CD4-positive, alpha-beta T cell treated with Interferon alpha-2 for 1 hour (primary cell): ENCODE measurements around the gene ANKLE1.
A peak's percentile ranks its signal among the peaks of the same experiment; 100 is the strongest.

Source experiments
- DNase-seq, 2 donors: peaks; one replicate each; pipeline ENCODE4 v3.0.0-alpha.2; 2020 to 2022

The ANKLE1 gene

DNA sequence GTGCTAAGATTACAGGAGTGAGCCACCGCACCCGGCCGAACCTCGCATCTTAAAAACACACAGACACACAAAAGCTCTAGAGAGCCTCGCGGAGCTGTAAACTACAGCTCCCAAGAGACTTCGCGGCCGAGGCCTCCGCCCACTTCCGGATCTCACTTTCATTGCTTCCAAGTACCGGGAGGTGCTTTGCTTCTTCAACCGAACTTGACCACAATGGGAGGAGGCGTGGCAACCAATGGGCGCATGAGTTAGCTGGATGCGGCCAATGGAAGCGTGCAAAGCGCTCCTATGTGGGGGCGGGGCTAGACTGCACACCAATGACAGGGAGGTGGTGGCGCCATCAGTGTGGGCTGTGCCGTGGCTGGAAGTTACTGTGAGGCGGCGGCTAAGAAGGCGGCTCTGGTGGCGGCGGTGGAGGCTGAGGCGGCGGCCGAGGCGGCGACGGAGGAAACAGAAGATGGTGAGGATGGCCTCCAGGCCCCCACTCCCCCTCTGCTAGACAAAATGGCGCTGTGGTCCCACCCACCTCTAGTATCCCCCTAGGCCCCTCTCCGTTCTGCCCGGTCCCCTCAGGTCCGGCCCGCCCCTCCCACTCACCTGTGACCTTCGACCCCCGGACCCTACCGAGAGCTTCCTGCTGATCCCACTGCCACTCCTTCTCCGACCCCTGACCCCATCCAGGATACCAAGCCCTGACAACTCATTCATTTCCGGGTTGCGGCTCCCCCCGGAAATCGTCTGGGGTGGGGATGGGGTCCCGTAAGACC, 27.7 kb downstream of the ANKLE1 start, which contains the start of gene DDA1:
Gene DDA1 (plus strand): TSS at position 366 of the 767 bp plus-strand sequence. CDS start 92 bp downstream, at position 458.
- peak; percentile 100 for DNase-seq

GRCh38 chr19:17309965-17310461, 28.3 kb downstream of the ANKLE1 start:
- DNase-seq = no peak

DNA sequence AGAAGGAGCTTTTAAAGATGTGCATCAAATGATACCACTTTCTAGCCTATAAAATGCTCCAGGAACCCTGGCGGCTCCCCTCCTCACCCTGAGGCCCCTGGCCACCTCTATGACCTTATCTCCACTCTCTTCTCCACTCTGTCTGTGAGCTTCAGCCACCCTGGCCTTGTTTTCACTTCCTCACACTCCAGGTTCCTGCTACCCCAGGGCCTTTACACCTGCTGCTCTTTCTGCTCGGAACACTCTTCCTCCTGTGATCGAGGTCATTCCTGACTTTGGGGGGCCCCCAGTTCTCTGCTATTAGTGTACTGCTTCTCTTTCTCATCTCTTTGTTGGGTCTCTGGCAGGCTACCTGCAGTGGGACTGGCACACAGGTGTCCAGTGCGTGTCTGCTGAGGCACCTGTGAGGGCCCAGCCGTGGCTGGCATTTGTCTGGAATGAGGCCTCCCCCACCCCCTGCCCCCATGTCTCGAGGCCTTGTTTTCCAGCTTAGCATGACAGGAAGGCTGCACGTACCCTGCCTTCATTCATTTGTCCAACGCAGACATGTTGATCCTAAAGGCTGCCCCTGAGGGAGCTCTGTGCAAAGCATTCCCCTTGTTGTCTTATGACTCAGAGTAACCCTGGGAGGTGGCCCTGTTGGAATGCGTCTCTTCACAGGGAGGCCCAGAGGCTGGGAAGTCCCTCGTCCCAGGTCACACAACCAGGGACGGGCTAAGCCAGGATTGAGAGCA, 29.9 kb downstream of the ANKLE1 start:
- DNase-seq = no peak

- DNase-seq = no peak
Observed at GRCh38 chr19:17312189-17313113, 30.8 kb downstream of the ANKLE1 start.

DNA sequence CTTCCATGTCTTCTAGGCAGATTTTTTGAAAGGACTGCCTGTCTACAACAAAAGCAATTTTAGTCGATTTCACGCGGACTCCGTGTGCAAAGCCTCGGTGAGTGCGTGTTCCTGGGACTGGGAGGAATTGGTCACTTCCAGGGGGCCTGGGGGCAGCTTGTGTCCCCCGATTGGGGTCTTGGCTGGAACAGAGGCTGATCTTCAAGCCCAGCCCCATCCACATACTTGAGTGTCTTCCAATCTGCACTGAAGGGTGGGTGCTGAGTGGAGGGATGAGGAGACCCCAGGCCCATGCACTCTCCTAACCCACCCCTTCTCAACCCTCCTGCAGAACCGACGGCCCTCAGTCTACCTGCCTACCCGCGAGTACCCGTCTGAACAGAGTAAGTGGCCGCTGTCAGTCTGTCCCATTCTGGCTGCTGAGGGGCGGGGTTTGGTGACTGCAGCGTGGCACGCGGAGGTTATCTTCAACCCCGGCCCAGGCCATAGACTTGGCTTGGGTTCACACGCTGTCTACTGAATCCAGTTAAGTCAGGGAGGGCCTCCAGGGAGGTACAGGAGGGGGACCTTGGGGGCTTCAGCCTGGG, 32.4 kb downstream of the ANKLE1 start:
- no peak for DNase-seq

DNA sequence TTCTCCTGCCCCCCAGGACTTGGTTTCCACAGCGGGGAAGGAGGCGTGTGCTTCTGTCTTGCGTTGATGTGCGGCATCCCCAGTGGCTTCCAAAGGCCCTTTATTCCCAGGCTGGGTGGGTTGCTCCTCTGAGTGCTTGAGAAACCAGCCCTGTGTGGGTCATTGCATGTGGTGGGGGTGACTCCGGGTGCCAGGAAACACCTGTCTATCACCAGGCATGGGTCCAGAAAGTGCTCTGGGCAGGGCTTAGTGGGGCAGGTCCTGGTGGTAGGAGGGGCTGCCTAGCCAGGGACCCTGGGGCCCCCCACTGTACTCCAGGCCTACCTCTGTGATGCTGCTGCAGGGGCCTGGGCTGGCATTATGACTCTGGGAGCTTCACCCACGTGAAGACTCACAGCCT, 37.3 kb downstream of the ANKLE1 start:
- no peak for DNase-seq

GRCh38 chr19:17319473-17320238, 38.0 kb downstream of the ANKLE1 start:
- no peak for DNase-seq

DNA sequence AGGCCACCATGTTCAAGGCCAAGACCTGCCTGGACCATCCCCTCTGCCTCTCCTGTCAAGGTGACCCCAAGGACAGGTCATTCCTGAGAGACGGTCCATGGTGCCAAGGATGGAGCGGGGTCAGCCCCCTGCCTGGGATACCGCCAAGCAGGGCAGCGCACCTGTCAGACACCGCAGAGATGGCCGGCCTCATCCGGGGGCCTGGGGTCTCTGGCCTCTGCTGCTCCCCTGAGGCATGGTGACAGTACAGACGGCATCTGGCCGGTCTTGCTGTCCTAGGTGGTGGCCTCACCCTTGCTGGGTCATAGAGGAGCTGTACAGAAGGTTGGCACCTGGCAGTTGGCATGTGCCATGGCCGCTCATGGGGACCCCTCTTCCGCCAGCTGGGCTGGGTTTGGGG, 38.7 kb downstream of the ANKLE1 start:
- DNase-seq = no peak

DNA sequence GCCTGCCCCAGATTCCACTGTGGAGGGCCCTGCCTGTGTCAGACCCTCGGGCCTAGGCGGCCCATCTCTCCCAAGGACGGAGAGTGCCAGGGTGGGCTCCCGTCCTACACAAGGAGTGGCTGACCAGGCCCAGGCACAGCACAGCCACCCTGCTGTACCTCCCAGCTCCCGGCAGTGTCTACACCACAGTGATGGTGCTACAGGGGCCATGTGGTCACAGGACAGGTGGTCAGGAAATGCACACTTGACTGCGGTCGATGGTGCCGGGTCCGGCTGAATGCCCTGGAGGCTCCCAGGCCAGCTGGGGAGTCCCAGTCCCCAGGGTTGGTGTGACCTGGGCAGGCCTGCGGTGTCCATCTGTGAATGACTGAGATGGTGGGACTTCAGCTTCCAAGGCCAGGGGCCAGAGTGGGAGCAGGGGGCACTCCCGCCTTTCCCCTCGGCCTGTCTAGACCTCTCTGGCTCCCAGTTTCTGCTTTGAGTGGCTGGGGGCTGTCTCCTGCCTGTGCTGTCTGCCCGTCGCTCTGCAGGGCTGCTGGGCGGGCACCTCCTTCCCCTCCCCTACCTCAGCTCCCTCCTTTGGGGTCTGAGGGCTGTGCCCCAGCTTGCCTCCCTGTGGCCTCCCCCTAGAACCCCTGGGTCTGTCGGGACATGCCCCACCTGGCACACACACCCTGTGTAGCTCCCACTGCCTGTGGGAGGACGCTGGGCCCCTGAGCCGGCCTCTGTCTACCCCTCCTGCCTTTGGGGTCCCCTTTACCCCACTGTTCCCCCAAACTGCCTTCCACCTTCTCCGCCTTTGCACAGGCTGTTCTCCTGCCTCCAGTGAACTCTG, 40.2 kb downstream of the ANKLE1 start:
- no peak for DNase-seq

DNA sequence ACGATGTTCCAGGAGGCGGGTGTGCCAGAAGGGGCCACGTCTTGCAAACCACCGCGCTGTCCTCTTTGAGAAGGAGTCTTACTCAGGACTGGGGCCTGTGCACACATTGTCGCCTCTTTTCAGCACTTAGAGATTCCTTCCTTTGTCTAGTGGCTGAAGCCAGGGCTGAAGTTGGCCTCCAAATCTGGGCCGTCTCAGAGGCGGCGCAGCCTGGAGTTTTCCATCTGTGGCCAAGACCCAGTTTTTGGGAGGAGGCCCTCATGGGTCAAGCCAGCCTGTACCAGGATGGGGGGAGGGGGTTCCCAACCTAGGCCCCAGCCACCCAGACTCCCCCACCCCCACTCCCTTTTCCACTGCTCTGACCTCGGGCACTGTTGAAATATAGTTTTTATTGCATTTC, 41.2 kb downstream of the ANKLE1 start:
- no peak for DNase-seq

DNA sequence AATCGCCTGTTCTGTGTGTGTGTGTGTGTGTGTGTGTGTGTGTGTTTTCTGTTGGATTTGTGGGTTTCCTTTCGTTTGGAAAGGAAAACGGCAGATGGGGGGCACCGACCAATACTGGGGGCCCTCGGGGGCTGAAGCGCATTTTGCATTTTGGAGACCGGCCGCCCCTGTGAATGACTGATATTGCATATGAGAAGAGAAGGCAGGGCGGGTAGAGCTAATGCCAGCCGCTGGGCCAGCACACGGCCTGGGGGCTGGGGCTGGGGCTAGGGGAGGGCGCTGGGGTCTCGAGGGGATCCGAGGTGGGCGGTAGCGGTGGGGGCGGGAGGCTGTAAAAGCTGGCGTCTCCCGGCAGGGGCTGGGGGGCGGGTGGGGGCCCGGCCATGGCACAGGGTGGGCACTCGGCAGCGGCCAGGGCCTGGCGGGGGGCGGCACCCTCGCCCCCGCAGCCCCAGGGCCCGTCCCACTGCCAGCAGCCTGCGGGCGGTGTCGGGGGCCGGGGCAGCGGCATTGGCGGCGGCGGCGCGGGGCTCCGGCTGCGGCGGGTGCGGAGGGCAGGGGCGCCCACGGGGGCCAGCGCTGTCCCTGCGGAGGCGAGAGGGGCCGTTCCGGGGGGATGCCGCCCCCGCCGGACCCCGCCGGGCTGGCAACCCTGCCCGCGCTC, 41.7 kb downstream of the ANKLE1 start:
- DNase-seq = no peak

DNA sequence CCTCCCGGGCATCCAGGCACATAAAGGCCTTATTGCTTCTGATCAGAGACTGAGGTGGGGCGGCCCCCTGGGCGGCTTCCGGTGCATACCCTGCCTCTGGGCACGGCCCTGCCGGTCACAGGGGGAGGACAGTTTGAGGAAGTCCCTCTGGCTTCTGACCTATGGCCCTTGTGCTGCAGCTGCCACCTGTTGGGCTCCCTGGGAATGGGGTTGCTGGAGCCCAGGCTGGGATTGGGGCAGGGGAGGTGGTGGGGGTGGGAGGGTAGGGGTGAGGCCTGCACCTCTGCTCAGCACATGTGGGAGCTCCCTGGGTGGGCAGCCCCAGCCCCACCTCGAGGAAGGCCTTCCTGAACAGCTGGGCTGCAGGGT, 42.2 kb downstream of the ANKLE1 start:
- DNase-seq = no peak

DNA sequence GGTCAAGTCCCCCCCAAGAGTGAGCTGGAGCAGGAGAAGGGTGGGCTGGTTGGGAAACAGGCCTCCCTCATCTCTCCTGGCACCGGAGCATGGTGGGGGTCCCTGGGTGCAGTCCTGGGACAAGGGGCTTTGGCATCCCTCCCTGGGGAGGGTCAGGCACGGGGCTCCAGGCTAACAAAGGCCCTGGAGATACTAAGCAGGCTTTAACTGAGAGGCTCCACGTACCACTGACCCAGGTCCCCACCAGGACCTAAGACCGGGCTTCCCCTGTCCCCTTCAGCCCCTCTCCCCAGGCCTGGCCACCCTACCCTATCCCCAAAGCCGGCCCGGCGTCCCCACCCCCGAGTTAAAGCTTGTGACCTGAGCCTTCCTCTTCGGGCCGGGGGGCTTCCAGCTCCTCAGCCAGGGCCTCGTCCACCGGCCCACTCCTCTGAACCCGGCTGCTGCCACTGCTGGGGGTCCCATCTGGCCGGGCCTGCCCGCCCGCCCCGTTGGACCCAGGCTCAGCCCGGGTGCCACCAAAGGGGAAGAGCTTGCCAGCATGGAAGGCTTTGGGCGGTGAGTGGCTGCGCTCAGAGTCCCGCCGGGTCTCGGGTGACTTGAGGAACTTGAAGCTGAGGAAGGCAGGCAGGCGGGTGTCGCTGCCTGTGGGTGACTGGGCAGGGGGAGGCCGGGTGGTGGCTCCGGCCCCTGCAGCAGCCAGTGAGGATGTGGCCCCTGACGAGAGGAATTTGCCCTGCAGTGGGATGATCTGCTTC, 42.8 kb downstream of the ANKLE1 start:
- DNase-seq = no peak

GRCh38 chr19:17325133-17325532, 43.4 kb downstream of the ANKLE1 start:
- no peak for DNase-seq

DNA sequence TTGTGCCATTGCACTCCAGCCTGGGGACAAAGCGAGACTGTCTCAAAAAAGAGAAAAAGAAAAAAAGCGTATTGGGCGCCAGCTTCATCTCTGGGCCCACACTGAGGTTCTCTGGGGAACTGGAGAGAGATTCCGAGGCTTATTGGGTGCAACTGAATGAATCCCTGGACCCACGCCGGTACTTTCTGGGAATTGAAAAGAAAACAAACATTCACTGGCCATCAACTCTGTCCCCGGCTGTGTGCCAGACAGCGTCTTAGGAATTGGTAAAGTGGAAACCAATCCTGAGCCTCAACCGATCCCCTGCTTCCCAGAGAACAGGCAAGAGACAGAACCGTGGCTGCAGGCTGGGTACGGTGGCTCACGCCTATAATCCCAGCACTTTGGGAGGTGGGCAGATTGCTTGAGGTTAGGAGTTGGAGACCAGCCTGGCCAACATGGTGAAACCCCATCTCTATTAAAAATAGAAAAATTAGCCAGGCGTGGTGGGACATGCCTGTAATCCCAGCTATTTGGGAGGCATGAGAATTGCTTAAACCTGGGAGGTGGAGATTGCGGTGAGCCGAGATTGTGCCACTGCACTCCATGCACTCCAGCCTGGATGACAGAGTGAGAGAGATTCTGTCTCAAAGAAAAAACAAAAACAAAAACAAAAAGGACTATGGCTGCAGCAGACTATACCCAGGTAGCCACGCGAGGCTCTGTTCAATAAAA, 44.3 kb downstream of the ANKLE1 start:
- DNase-seq = no peak

DNA sequence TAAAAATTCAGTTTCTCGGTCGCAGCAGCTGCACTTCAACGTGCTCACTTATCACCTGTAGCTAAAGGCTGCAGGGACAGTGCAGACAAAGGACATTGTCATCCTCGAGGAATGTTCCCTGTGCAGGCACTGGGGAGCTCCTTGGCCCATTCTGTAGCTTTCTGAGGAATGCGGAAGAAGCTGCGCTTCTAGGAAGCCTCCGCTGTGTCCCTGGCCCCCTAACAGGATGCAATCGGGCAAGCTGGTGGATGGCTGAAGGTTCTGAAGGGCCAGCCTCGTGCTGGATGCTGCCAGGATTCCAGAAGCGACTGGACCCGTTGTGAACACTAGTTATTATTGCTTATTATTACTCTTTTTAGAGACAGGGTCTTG, 44.9 kb downstream of the ANKLE1 start:
- no peak for DNase-seq

DNA sequence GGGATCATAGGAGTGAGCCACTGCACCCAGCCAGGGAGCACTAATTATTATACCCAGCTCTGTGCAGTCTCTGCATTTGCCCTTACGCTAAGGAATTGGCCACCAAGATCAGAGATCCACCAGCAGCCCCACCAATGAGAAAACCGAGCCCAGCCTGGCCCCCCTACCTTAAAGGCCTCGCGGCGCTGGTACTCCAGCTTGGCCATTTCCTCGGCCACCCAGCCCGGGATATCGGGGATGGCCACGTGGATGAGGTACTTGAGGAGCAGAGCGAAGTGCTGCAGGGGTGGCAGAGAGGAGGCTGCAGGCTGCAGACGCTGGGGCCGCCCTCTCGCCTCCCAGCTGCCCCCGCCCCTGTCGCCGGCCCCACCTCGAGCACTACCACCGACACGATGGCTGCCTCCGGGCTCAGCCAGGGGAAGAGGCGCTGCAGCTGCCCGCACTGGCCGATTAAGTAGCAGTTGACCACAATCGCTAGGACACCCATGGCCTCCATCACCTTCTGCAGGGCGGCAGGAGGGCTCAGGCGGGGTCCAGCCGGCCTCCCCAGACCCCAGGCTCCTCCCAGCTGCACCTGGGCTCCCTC, 45.5 kb downstream of the ANKLE1 start:
- DNase-seq = no peak
